Ascending aorta (tissue), 2 donors: ENCODE measurements around the gene PCBP3. TPM values are rescaled to one million over a fixed set of nuclear protein-coding genes. Genes with fewer than 3 reads are reported as not detected.

ENCODE experiments used
- DNase-seq, 2 donors: peaks; one replicate each; pipeline ENCODE4 v3.0.0-alpha.2; 2019; ENCODE audit warnings: low spot score in 2 of 2
- H3K27ac ChIP-seq, 2 donors: fragments of 200-600 bp; sonication (generic); one replicate each; pipeline ENCODE4 v1.5.1; 2016 to 2017; ENCODE audit warnings: mild to moderate bottlenecking in 1 of 2
- H3K27me3 ChIP-seq: fragments of 200-600 bp; sonication (generic); one replicate; pipeline ENCODE4 v1.5.1; 2017
- H3K36me3 ChIP-seq, 2 donors: fragments of 200-600 bp; sonication (generic); one replicate each; pipeline ENCODE4 v1.5.1; 2016
- H3K4me1 ChIP-seq, 2 donors: fragments of 200-600 bp; sonication (generic); one replicate each; pipeline ENCODE4 v1.5.1; 2016 to 2017; ENCODE audit warnings: mild to moderate bottlenecking in 1 of 2
- H3K4me3 ChIP-seq, 2 donors: fragments of 200-600 bp; sonication (generic); one replicate each; pipeline ENCODE4 v1.5.1; 2016 to 2017; ENCODE audit warnings: mild to moderate bottlenecking in 1 of 2
- H3K9me3 ChIP-seq, 2 donors: fragments of 200-600 bp; sonication (generic); one replicate each; pipeline ENCODE4 v1.5.1; 2016
- CTCF ChIP-seq, 3 experiments: fragments of 200-600 bp in 2 of 3; fragments of 450-650 bp in 1 of 3; sonication (generic) in 2 of 3; IDR thresholded peaks; one replicate each; pipeline ENCODE4 v1.5.1; 2016 to 2019; ENCODE audit warnings: antibody characterized with exemption in 3 of 3, mild to moderate bottlenecking in 1 of 3, moderate library complexity in 1 of 3
- intact Hi-C: fragments of 100-400 bp; cut with DNase I; formaldehyde crosslinking; loops from one replicate; pipeline ENCODE4 v1.15.1; 2023
- total RNA-seq: library from RNA; depleted of rRNA; stranded (reverse); fragments of >200 nt; gene quantifications from one replicate; pipeline ENCODE4 v1.1.0, GENCODE V29; 2016

PCBP3 gene
- total RNA-seq, 1 donor from 2014 or later = not detected

GRCh38 chr21:45898781-45899180 is 255.3 kb downstream of the PCBP3 start:
- Histone ChIP-seq H3K4me3 (no peak overlapping the region), H3K36me3 (no peaks in the 10 kb centered on the region), H3K9me3 (no peaks in the 10 kb centered on the region), H3K27me3 (no peaks in the 10 kb centered on the region), H3K4me1 (peaks cover 0 to 4% of the 10 kb centered on the region in 2 donors), H3K27ac (no peak overlapping the region)
- TF ChIP-seq CTCF (IDR thresholded peaks at IDR 0.05) = no peak
- no peak for DNase-seq
- intact Hi-C loops = no loop called here

- H3K9me3 ChIP-seq = no peaks in the 10 kb centered on the region
- no peak overlapping the region for H3K27ac ChIP-seq
- no peak for TF ChIP-seq CTCF (IDR thresholded peaks at IDR 0.05)
- H3K4me3 ChIP-seq = no peak overlapping the region
- no peak for DNase-seq
- H3K36me3 ChIP-seq = no peaks in the 10 kb centered on the region
- H3K4me1 ChIP-seq = no peaks in the 10 kb centered on the region
- no peaks in the 10 kb centered on the region for H3K27me3 ChIP-seq
- intact Hi-C loops = no loop called here
Measured at GRCh38 chr21:45899317-45900033, 255.9 kb downstream of the PCBP3 start.

GRCh38 chr21:45900034-45900868 is 256.7 kb downstream of the PCBP3 start:
- H3K27ac ChIP-seq = no peak overlapping the region
- intact Hi-C loops = no loop called here
- DNase-seq = no peak
- no peaks in the 10 kb centered on the region for H3K9me3 ChIP-seq
- TF ChIP-seq CTCF (IDR thresholded peaks at IDR 0.05) = no peak
- H3K27me3 ChIP-seq = no peaks in the 10 kb centered on the region
- no peaks in the 10 kb centered on the region for H3K4me1 ChIP-seq
- H3K36me3 ChIP-seq = no peaks in the 10 kb centered on the region
- H3K4me3 ChIP-seq = no peak overlapping the region

GRCh38 chr21:45901061-45901690 is 257.7 kb downstream of the PCBP3 start:
- no peak overlapping the region for H3K27ac ChIP-seq
- no peaks in the 10 kb centered on the region for H3K4me1 ChIP-seq
- no peak for TF ChIP-seq CTCF (IDR thresholded peaks at IDR 0.05)

GRCh38 chr21:45902292-45902995 is 258.9 kb downstream of the PCBP3 start:
- intact Hi-C loops = no loop called here

More at GRCh38 chr21:45901061-45901690, 257.7 kb downstream of the PCBP3 start:
- no peaks in the 10 kb centered on the region for H3K27me3 ChIP-seq
- no peak overlapping the region for H3K4me3 ChIP-seq
- H3K9me3 ChIP-seq = no peaks in the 10 kb centered on the region
- H3K36me3 ChIP-seq = no peaks in the 10 kb centered on the region
- no peak for DNase-seq
- intact Hi-C loops = no loop called here

More at GRCh38 chr21:45902292-45902995, 258.9 kb downstream of the PCBP3 start:
- Histone ChIP-seq H3K9me3 (no peaks in the 10 kb centered on the region), H3K27ac (no peak overlapping the region), H3K4me1 (no peaks in the 10 kb centered on the region), H3K36me3 (no peaks in the 10 kb centered on the region), H3K27me3 (no peaks in the 10 kb centered on the region), H3K4me3 (no peak overlapping the region)
- no peak for TF ChIP-seq CTCF (IDR thresholded peaks at IDR 0.05)
- DNase-seq = no peak
